ENCODE data around the gene GAK. TPM values are rescaled to one million over a fixed set of nuclear protein-coding genes. Genes with fewer than 3 reads are reported as not detected.

The GAK gene
- total RNA-seq, 1 donor from 2014 or later = 123 TPM

GRCh38 chr4:879729-880077, 52.4 kb downstream of the GAK start:
- Mint-ChIP-seq H3K27me3 (ENCODE audit: unreplicated experiment) (peaks cover 8% of the 10 kb centered on the region), H3K36me3 (ENCODE audit: unreplicated experiment) (peaks cover 9% of the 10 kb centered on the region), H3K4me1 (ENCODE audit: low read depth, unreplicated experiment) (peaks cover 11% of the 10 kb centered on the region), H3K9me3 (ENCODE audit: unreplicated experiment) (peaks cover 11% of the 10 kb centered on the region), H3K4me3 (ENCODE audit: unreplicated experiment) (no peak overlapping the region), H3K27ac (ENCODE audit: unreplicated experiment) (no peak overlapping the region)
- DNase-seq = no peak
- TF ChIP-seq CTCF (IDR thresholded peaks at IDR 0.05; ENCODE audit: partially characterized antibody, unreplicated experiment) = no peak

GRCh38 chr4:878796-879728, 53.1 kb downstream of the GAK start:
- H3K27me3 Mint-ChIP-seq (ENCODE audit: unreplicated experiment) = peaks cover 7% of the 10 kb centered on the region
- peaks cover 8% of the 10 kb centered on the region for H3K4me1 Mint-ChIP-seq (ENCODE audit: low read depth, unreplicated experiment)
- TF ChIP-seq CTCF (IDR thresholded peaks at IDR 0.05; ENCODE audit: partially characterized antibody, unreplicated experiment) = no peak
- no peak overlapping the region for H3K4me3 Mint-ChIP-seq (ENCODE audit: unreplicated experiment)
- no peak for DNase-seq
- H3K27ac Mint-ChIP-seq (ENCODE audit: unreplicated experiment) = no peak overlapping the region
- peaks cover 10% of the 10 kb centered on the region for H3K9me3 Mint-ChIP-seq (ENCODE audit: unreplicated experiment)
- peaks cover 9% of the 10 kb centered on the region for H3K36me3 Mint-ChIP-seq (ENCODE audit: unreplicated experiment)

- Mint-ChIP-seq H3K9me3 (ENCODE audit: unreplicated experiment) (peaks cover 15% of the 10 kb centered on the region), H3K36me3 (ENCODE audit: unreplicated experiment) (peaks cover 9% of the 10 kb centered on the region), H3K4me3 (ENCODE audit: unreplicated experiment) (no peak overlapping the region), H3K27ac (ENCODE audit: unreplicated experiment) (peak overlapping the region; percentile 18), H3K27me3 (ENCODE audit: unreplicated experiment) (peaks cover 6% of the 10 kb centered on the region), H3K4me1 (ENCODE audit: low read depth, unreplicated experiment) (peaks cover 12% of the 10 kb centered on the region)
- no peak for TF ChIP-seq CTCF (IDR thresholded peaks at IDR 0.05; ENCODE audit: partially characterized antibody, unreplicated experiment)
- no peak for DNase-seq
These were observed 54.6 kb downstream of the GAK start for GRCh38 chr4:877502-877901.

- DNase-seq = peak; percentile 41
- peaks cover 9% of the 10 kb centered on the region for H3K36me3 Mint-ChIP-seq (ENCODE audit: unreplicated experiment)
- peak; percentile 47 for TF ChIP-seq CTCF (IDR thresholded peaks at IDR 0.05; ENCODE audit: partially characterized antibody, unreplicated experiment)
- no peak overlapping the region for H3K4me3 Mint-ChIP-seq (ENCODE audit: unreplicated experiment)
- peaks cover 12% of the 10 kb centered on the region for H3K4me1 Mint-ChIP-seq (ENCODE audit: low read depth, unreplicated experiment)
- peaks cover 15% of the 10 kb centered on the region for H3K9me3 Mint-ChIP-seq (ENCODE audit: unreplicated experiment)
- H3K27me3 Mint-ChIP-seq (ENCODE audit: unreplicated experiment) = peaks cover 6% of the 10 kb centered on the region
- peak overlapping the region; percentile 18 for H3K27ac Mint-ChIP-seq (ENCODE audit: unreplicated experiment)
These were observed 55.3 kb downstream of the GAK start for GRCh38 chr4:876780-877179.

- peaks cover 9% of the 10 kb centered on the region for H3K36me3 Mint-ChIP-seq (ENCODE audit: unreplicated experiment)
- no peak for DNase-seq
- H3K27me3 Mint-ChIP-seq (ENCODE audit: unreplicated experiment) = peaks cover 9% of the 10 kb centered on the region
- H3K27ac Mint-ChIP-seq (ENCODE audit: unreplicated experiment) = no peak overlapping the region
- H3K4me3 Mint-ChIP-seq (ENCODE audit: unreplicated experiment) = no peak overlapping the region
- H3K4me1 Mint-ChIP-seq (ENCODE audit: low read depth, unreplicated experiment) = peaks cover 12% of the 10 kb centered on the region
- H3K9me3 Mint-ChIP-seq (ENCODE audit: unreplicated experiment) = peaks cover 17% of the 10 kb centered on the region
- no peak for TF ChIP-seq CTCF (IDR thresholded peaks at IDR 0.05; ENCODE audit: partially characterized antibody, unreplicated experiment)
These were observed 56.2 kb downstream of the GAK start for GRCh38 chr4:875818-876423.

All from glutamatergic neuron (in vitro differentiated cells).